Left lung (tissue), 10 donors: Measurements from ENCODE around the gene OTUB2. TPM values are rescaled to one million over a fixed set of nuclear protein-coding genes. Genes with fewer than 3 reads are reported as not detected.

Experiments used
- ATAC-seq: fragments of 200-7000 bp; cut with Tn5 transposase; one replicate; pipeline ENCODE4 v1.9.1; 2020; ENCODE audit warnings: moderate library complexity
- DNase-seq, 4 donors: peaks; one replicate each; pipeline ENCODE4 v3.0.0-alpha.2; 2013 to 2020
- H3K27ac ChIP-seq, 2 donors: fragments of 200-600 bp; sonication (generic) in 1 of 2; one replicate each; pipeline versions ENCODE4 v1.5.0 to v1.8.0; 2020 to 2021
- H3K27me3 ChIP-seq, 2 donors: fragments of 200-600 bp; sonication (generic) in 1 of 2; one replicate each; pipeline versions ENCODE4 v1.5.0 to v1.8.0; 2020 to 2021
- H3K36me3 ChIP-seq, 2 donors: fragments of 200-600 bp; sonication (generic) in 1 of 2; one replicate each; pipeline versions ENCODE4 v1.5.0 to v1.8.0; 2020 to 2021
- H3K4me1 ChIP-seq, 2 donors: fragments of 200-600 bp; one replicate each; pipeline ENCODE4 v1.8.0; 2021
- H3K4me3 ChIP-seq, 2 donors: fragments of 200-600 bp; sonication (generic) in 1 of 2; one replicate each; pipeline versions ENCODE4 v1.5.0 to v1.8.0; 2020 to 2021; ENCODE audit warnings: mild to moderate bottlenecking in 1 of 2
- H3K9me3 ChIP-seq, 2 donors: fragments of 200-600 bp; sonication (generic) in 1 of 2; one replicate each; pipeline versions ENCODE4 v1.5.0 to v1.8.0; 2020 to 2021
- CTCF ChIP-seq, 2 donors: fragments of 200-600 bp; sonication (generic) in 1 of 2; IDR thresholded peaks; one replicate each; pipeline versions ENCODE4 v1.5.0 to v1.8.0; 2021; ENCODE audit warnings: antibody characterized with exemption in 2 of 2
- intact Hi-C, 2 donors: fragments of 100-400 bp; cut with DNase I; formaldehyde crosslinking; loops; one replicate each; pipeline versions ENCODE4 v1.11.2 to v1.14.2; 2022
- polyA plus RNA-seq, 6 donors: library from polyadenylated mRNA; unstranded; fragments of 120-200 nt; gene quantifications; one replicate each; pipeline ENCODE4 v1.2.1, GENCODE V29; 2013; ENCODE audit not compliant: insufficient read length in 6 of 6
- total RNA-seq, 2 donors: library from RNA; stranded (reverse); fragmentation: NEBNext Ultra II Directional; extraction: Animal tissue kit (Norgen Biotek cat#: 25700); gene quantifications; one replicate each; pipeline ENCODE4 v1.2.1, GENCODE V29; 2021
- donor health status: DM: no; HTN: yes; CAD: no.
- donor health status: DM: no; HTN: no; CAD: no.

The OTUB2 gene
- total and polyA plus RNA-seq, 8 donors: 1.2 to 5.4 (median 3.9) TPM

GRCh38 chr14:93989939-93990338 lies 36.2 kb upstream of the OTUB2 start:
- H3K36me3 ChIP-seq: no peaks in the 10 kb centered on the region

GRCh38 chr14:93991212-93991611 lies 34.9 kb upstream of the OTUB2 start:
- H3K27ac ChIP-seq: no peak overlapping the region
- ATAC-seq (no peak), DNase-seq (no peak)
- H3K9me3 ChIP-seq: no peaks in the 10 kb centered on the region
- no peak for TF ChIP-seq CTCF (IDR thresholded peaks at IDR 0.05)
- intact Hi-C loops: no loop called here
- H3K4me3 ChIP-seq: no peak overlapping the region
- peaks cover 0 to 29% of the 10 kb centered on the region in 2 donors for H3K27me3 ChIP-seq
- no peaks in the 10 kb centered on the region for H3K4me1 ChIP-seq
- H3K36me3 ChIP-seq: no peaks in the 10 kb centered on the region

More at GRCh38 chr14:93989939-93990338, 36.2 kb upstream of the OTUB2 start:
- H3K4me1 ChIP-seq: no peaks in the 10 kb centered on the region
- DNase-seq (no peak), ATAC-seq (no peak)
- H3K9me3 ChIP-seq: no peaks in the 10 kb centered on the region
- intact Hi-C loops: no loop called here
- no peak overlapping the region for H3K4me3 ChIP-seq
- H3K27me3 ChIP-seq: peaks cover 0 to 17% of the 10 kb centered on the region in 2 donors
- TF ChIP-seq CTCF (IDR thresholded peaks at IDR 0.05): no peak
- H3K27ac ChIP-seq: no peak overlapping the region

- intact Hi-C loops: no loop called here
- no peak overlapping the region for H3K4me3 ChIP-seq
- DNase-seq (no peak), ATAC-seq (no peak)
- peaks cover 0 to 34% of the 10 kb centered on the region in 2 donors for H3K27me3 ChIP-seq
- H3K36me3 ChIP-seq: no peaks in the 10 kb centered on the region
- no peak overlapping the region for H3K27ac ChIP-seq
- H3K4me1 ChIP-seq: no peaks in the 10 kb centered on the region
- no peaks in the 10 kb centered on the region for H3K9me3 ChIP-seq
- no peak for TF ChIP-seq CTCF (IDR thresholded peaks at IDR 0.05)
These were observed 34.5 kb upstream of the OTUB2 start for GRCh38 chr14:93991649-93992048.

DNA sequence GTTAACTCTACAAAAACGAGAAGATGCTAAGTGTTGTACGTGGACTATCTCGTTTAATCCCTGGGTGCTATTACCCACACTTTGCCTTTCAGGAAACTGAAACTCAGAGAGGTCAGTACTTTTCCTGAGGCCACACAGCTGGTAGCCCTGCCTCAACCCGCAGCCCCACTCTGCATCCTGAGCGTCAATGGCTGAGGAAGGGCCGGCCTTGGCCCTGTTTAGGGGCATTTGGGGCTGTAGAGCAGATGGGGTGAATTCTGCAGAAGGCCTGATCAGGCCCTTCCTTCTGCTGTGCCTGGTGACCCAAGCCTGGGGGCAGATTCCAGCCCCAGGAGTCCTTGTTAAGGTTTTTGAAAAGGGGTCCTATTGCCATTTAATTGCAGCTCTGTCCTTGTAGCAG lies 32.8 kb upstream of the OTUB2 start:
- no peak for TF ChIP-seq CTCF (IDR thresholded peaks at IDR 0.05)
- Histone ChIP-seq H3K36me3 (no peaks in the 10 kb centered on the region), H3K27me3 (peaks cover 0 to 31% of the 10 kb centered on the region in 2 donors), H3K27ac (no peak overlapping the region), H3K9me3 (no peaks in the 10 kb centered on the region), H3K4me3 (no peak overlapping the region), H3K4me1 (no peaks in the 10 kb centered on the region)
- DNase-seq (no peak), ATAC-seq (no peak)
- intact Hi-C loops: no loop called here

- intact Hi-C loops: no loop called here
These were observed 31.0 kb upstream of the OTUB2 start for GRCh38 chr14:93994919-93995682.

More at GRCh38 chr14:93994919-93995682, 31.0 kb upstream of the OTUB2 start:
- Histone ChIP-seq H3K9me3 (no peaks in the 10 kb centered on the region), H3K27me3 (peaks cover 0 to 32% of the 10 kb centered on the region in 2 donors), H3K27ac (no peak overlapping the region), H3K4me3 (no peak overlapping the region), H3K36me3 (no peaks in the 10 kb centered on the region), H3K4me1 (no peaks in the 10 kb centered on the region)
- ATAC-seq (peak; percentile 32), DNase-seq (no peak)
- TF ChIP-seq CTCF (IDR thresholded peaks at IDR 0.05): no peak
